ENCODE measurements around the gene ARMC9.

ARMC9 gene

DNA sequence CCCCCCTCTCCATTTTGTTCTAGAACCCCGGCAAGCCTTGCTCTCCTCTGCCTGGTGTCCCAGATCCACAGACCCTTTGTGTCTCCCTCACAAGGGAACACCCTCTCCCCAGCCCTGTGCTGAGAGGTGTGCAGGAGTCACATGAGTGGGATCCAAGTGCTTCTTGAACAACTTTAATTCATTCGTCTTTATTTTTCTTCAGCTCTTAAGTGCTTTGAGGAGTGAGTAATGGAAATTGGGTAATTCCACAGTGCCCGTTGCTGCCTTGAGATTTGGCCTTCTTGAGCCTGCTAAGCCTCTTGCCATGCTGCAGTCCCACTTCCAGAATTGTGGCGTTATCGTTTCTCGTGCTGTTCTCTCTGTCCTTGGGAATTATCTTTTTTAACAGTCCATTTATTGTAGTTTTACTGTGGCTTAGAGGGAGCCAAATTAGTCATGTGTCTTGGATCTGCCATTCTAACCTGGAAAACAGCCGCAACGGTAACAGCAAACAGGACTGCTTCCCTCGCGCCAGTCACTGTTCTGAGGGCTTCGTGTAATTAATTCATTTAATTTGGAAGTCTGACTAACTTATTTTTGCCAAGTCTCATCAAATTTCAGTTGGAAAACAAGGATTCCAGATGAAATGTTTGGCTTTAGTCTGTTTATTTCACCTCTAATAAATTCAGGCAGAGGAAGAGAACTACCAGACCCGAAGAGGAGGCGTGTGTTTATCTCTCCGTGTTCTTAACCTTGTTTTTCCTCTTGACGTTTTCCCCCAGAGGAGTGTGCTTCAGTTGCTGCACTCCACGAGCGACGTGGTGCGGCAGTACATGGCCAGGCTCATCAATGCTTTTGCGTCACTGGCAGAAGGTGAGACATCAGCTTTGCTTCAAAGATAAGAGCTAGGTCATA lies 72.0 kb downstream of the ARMC9 start:
- no peak for TF ChIP-seq CTCF (IDR thresholded peaks at IDR 0.05; ENCODE audit: extremely low read depth, insufficient read depth, missing control alignments)
- in situ Hi-C loops (cut with MboI; ENCODE audit: low pct_unique_long_range_greater_than_20kb, low sequenced_read_pairs, unreplicated experiment) = no loop called here
- no peak for DNase-seq (ENCODE audit: low spot score)

DNA sequence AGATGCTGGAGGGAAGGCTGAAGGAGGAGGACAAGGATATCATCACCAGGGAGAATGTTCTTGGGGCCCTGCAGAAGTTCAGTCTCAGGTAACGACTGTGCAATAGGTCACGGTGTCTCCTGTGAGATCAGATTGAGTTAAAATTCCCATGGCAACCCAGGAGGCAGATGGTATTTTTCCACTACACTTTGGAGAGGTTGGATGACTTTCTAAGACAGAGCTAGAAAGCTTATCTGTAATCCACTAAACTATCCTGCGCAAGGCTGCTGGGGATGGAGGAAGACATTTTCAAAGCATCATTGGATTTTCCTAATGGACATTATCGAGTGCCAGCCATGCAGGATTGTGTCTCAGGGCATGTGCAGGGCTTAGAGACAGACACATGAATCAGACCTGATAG lies 74.6 kb downstream of the ARMC9 start:
- no peak for TF ChIP-seq CTCF (IDR thresholded peaks at IDR 0.05; ENCODE audit: extremely low read depth, insufficient read depth, missing control alignments)
- in situ Hi-C loops (cut with MboI; ENCODE audit: low pct_unique_long_range_greater_than_20kb, low sequenced_read_pairs, unreplicated experiment) = no loop called here

GRCh38 chr2:231276987-231277386 lies 78.6 kb downstream of the ARMC9 start:
- TF ChIP-seq CTCF (IDR thresholded peaks at IDR 0.05; ENCODE audit: extremely low read depth, insufficient read depth, missing control alignments) = no peak
- in situ Hi-C loops (cut with MboI; ENCODE audit: low pct_unique_long_range_greater_than_20kb, low sequenced_read_pairs, unreplicated experiment) = no loop called here
- no peak for DNase-seq (ENCODE audit: low spot score)

More for the DNA sequence above, 74.6 kb downstream of the ARMC9 start:
- no peak for DNase-seq (ENCODE audit: low spot score)

GRCh38 chr2:231277962-231278361 lies 79.5 kb downstream of the ARMC9 start:
- in situ Hi-C loops (cut with MboI; ENCODE audit: low pct_unique_long_range_greater_than_20kb, low sequenced_read_pairs, unreplicated experiment) = no loop called here
- DNase-seq (ENCODE audit: low spot score) = no peak
- TF ChIP-seq CTCF (IDR thresholded peaks at IDR 0.05; ENCODE audit: extremely low read depth, insufficient read depth, missing control alignments) = no peak

GRCh38 chr2:231278868-231279267 lies 80.4 kb downstream of the ARMC9 start:
- no peak for TF ChIP-seq CTCF (IDR thresholded peaks at IDR 0.05; ENCODE audit: extremely low read depth, insufficient read depth, missing control alignments)
- no peak for DNase-seq (ENCODE audit: low spot score)
- in situ Hi-C loops (cut with MboI; ENCODE audit: low pct_unique_long_range_greater_than_20kb, low sequenced_read_pairs, unreplicated experiment) = no loop called here

GRCh38 chr2:231280846-231281245 lies 82.4 kb downstream of the ARMC9 start:
- no peak for TF ChIP-seq CTCF (IDR thresholded peaks at IDR 0.05; ENCODE audit: extremely low read depth, insufficient read depth, missing control alignments)
- DNase-seq (ENCODE audit: low spot score) = no peak
- in situ Hi-C loops (cut with MboI; ENCODE audit: low pct_unique_long_range_greater_than_20kb, low sequenced_read_pairs, unreplicated experiment) = no loop called here
